ENCODE data around the gene TRNAU1AP. TPM values are rescaled to one million over a fixed set of nuclear protein-coding genes. Genes with fewer than 3 reads are reported as not detected.

The TRNAU1AP gene
- total and polyA plus RNA-seq, 2 of the 13 experiments (the other 11 are each of a cell fraction or from before 2014, with no cell fraction given) = 29.0 to 42.9 TPM

DNA sequence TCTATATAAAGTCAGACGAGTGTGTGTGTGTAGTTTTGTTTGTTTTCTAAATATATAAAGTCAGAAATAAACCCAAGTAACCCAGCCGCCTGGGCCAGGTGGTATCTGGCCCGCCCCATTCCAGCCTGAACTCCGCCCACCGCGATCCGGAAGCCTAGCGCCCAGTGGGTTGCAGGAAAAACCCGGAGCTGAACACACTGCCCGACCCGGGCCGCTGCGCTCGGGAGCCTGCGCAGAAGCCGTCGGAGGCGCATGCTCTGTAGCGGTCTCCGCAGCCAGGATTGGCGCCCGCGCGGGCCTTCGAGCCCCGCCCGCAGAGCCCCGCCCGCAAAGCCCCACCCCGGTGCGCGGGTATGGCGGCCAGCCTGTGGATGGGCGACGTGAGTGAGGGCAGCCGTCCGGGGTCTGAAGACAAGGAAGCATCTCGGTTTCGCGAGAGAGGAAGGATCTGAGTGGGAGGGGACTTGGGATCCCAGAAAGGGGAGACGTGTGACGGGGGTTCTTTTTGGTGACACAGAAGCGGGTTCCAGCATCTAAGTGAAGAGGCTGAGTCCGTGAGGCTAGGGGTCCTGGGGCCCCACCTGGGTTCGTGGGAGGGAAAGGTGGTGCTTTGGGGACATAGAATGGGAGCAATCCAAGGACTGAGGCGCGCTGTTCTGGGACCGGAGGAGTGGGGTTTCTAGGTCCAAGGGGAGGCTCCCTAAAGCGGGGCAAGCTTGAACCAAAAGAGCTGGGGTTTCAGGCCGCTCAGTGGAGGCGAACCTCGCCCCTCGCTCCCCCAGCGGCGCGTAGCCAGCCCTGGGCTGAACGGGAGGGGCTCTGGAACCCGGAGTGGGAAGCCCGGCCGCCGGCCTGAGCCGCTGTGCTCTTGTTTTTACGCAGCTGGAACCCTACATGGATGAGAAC lies at the start of gene TRNAU1AP (continued):
- TF ChIP-seq ZNF230 (CRISPR knock-in tag; IDR thresholded peaks at IDR 0.05) (no peak), ZNF879 (CRISPR knock-in tag; IDR thresholded peaks at IDR 0.05) (peak; percentile 73; the same call in 1 of the 2 replicates), SP5 (CRISPR knock-in tag; IDR thresholded peaks at IDR 0.05; ENCODE audit: borderline replicate concordance, low read depth) (peak; percentile 85), ZNF20 (CRISPR knock-in tag; IDR thresholded peaks at IDR 0.05) (no peak), ZNF441 (CRISPR knock-in tag; IDR thresholded peaks at IDR 0.05; ENCODE audit: borderline replicate concordance) (peak; percentile 84), SMARCC2 (IDR thresholded peaks at IDR 0.05) (no peak), TARDBP (CRISPR knock-in tag; IDR thresholded peaks at IDR 0.05) (peak; percentile 78; the same call in 1 of the 2 replicates), JUNB (CRISPR knock-in tag; IDR thresholded peaks at IDR 0.05; ENCODE audit: borderline replicate concordance) (no peak), ZSCAN25 (CRISPR knock-in tag; IDR thresholded peaks at IDR 0.05) (peak; percentile 64; the same call in 1 of the 2 replicates), ZNF562 (CRISPR knock-in tag; IDR thresholded peaks at IDR 0.05; ENCODE audit: borderline replicate concordance) (no peak), NONO (IDR thresholded peaks at IDR 0.05) (no peak), NONO (CRISPR knock-in tag; conservative IDR thresholded peaks at IDR 0.05) (peak; percentile 88), ZNF772 (CRISPR knock-in tag; IDR thresholded peaks at IDR 0.05) (peak; percentile 91; the same call in 1 of the 2 replicates), FOXJ3 (CRISPR knock-in tag; IDR thresholded peaks at IDR 0.05; ENCODE audit: borderline replicate concordance) (no peak; the same call in 1 of the 2 replicates), RNF2 (conservative IDR thresholded peaks at IDR 0.05; ENCODE audit: low read depth) (no peak)
- TF ChIP-seq, protein P1, sequence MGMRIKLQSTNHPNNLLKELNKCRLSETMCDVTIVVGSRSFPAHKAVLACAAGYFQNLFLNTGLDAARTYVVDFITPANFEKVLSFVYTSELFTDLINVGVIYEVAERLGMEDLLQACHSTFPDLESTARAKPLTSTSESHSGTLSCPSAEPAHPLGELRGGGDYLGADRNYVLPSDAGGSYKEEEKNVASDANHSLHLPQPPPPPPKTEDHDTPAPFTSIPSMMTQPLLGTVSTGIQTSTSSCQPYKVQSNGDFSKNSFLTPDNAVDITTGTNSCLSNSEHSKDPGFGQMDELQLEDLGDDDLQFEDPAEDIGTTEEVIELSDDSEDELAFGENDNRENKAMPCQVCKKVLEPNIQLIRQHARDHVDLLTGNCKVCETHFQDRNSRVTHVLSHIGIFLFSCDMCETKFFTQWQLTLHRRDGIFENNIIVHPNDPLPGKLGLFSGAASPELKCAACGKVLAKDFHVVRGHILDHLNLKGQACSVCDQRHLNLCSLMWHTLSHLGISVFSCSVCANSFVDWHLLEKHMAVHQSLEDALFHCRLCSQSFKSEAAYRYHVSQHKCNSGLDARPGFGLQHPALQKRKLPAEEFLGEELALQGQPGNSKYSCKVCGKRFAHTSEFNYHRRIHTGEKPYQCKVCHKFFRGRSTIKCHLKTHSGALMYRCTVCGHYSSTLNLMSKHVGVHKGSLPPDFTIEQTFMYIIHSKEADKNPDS (CRISPR knock-in tag; IDR thresholded peaks at IDR 0.05) = no peak
- TF ChIP-seq, protein P2, sequence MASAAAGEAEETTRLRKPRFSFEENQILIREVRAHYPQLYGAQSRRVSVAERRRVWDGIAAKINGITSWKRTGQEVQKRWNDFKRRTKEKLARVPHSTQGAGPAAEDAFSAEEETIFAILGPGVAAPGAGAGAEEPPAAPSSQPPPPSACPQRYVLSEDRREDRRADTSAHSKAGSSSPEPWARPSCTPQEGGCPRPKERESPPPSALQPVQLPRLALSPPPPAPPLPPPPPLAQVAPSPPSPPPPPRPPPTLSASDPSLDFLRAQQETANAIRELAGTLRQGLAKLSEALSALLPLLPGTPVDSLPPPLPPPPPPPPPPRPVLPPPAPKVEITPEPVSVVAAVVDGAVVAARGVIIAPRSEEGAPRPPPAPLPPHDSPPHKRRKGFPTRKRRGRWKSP (CRISPR knock-in tag; IDR thresholded peaks at IDR 0.05) = peak; percentile 79
- TF ChIP-seq, protein P3, sequence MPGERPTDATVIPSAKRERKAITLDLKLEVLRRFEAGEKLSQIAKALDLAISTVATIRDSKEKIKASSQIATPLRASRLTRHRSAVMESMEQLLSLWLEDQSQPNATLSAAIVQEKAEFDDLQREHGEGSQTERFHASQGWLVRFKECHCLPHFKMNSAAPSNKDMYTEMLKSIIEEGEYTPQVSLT (CRISPR knock-in tag; IDR thresholded peaks at IDR 0.05; ENCODE audit: borderline replicate concordance, low read depth) = no peak
- TF ChIP-seq, protein P4, sequence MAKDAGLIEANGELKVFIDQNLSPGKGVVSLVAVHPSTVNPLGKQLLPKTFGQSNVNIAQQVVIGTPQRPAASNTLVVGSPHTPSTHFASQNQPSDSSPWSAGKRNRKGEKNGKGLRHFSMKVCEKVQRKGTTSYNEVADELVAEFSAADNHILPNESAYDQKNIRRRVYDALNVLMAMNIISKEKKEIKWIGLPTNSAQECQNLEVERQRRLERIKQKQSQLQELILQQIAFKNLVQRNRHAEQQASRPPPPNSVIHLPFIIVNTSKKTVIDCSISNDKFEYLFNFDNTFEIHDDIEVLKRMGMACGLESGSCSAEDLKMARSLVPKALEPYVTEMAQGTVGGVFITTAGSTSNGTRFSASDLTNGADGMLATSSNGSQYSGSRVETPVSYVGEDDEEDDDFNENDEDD (CRISPR knock-in tag; IDR thresholded peaks at IDR 0.05; ENCODE audit: borderline replicate concordance) = peak; percentile 74
